ENCODE measurements around the gene PTGDR2.
A peak's percentile ranks its signal among the peaks of the same experiment; 100 is the strongest.

Gene PTGDR2

GRCh38 chr11:60874421-60875365 is 18.9 kb upstream of the PTGDR2 start:
- no peak overlapping the region for H3K27ac ChIP-seq (ENCODE audit: low read depth, low read length)

GRCh38 chr11:60873533-60873932 is 17.8 kb upstream of the PTGDR2 start:
- Histone ChIP-seq H3K9me3 (ENCODE audit: control insufficient read depth in 5 of 5, low read length in 5 of 5) (no peaks in the 10 kb centered on the region), H3K4me1 (ENCODE audit: control insufficient read depth in 5 of 5, insufficient read depth in 5 of 5, low read length in 5 of 5) (peaks cover 8 to 50% (median 46%) of the 10 kb centered on the region in 5 donors), H3K27ac (ENCODE audit: low read depth, low read length) (no peak overlapping the region), H3K36me3 (ENCODE audit: control insufficient read depth in 5 of 5, insufficient read depth in 5 of 5, low read length in 5 of 5) (no peaks in the 10 kb centered on the region), H3K9ac (ENCODE audit: low read length in 5 of 5) (no peak overlapping the region), H3K27me3 (ENCODE audit: control insufficient read depth in 5 of 5, insufficient read depth in 4 of 5, low read length in 5 of 5) (no peaks in the 10 kb centered on the region), H3K4me3 (ENCODE audit: low read depth in 1 of 5, low read length in 5 of 5) (peak overlapping the region in 2 of 5 donors; percentile 2 to 5)

More at GRCh38 chr11:60874421-60875365, 18.9 kb upstream of the PTGDR2 start:
- H3K4me3 ChIP-seq (ENCODE audit: low read depth in 1 of 5, low read length in 5 of 5) = no peak overlapping the region
- no peak overlapping the region for H3K9ac ChIP-seq (ENCODE audit: low read length in 5 of 5)
- H3K9me3 ChIP-seq (ENCODE audit: control insufficient read depth in 5 of 5, low read length in 5 of 5) = no peaks in the 10 kb centered on the region
- H3K36me3 ChIP-seq (ENCODE audit: control insufficient read depth in 5 of 5, insufficient read depth in 5 of 5, low read length in 5 of 5) = peaks cover 0 to under 1% (median 0%) of the 10 kb centered on the region in 5 donors
- peaks cover 8 to 59% (median 55%) of the 10 kb centered on the region in 5 donors for H3K4me1 ChIP-seq (ENCODE audit: control insufficient read depth in 5 of 5, insufficient read depth in 5 of 5, low read length in 5 of 5)
- H3K27me3 ChIP-seq (ENCODE audit: control insufficient read depth in 5 of 5, insufficient read depth in 4 of 5, low read length in 5 of 5) = no peaks in the 10 kb centered on the region

- Histone ChIP-seq H3K4me1 (ENCODE audit: control insufficient read depth in 5 of 5, insufficient read depth in 5 of 5, low read length in 5 of 5) (peaks cover 8 to 45% (median 42%) of the 10 kb centered on the region in 5 donors), H3K9ac (ENCODE audit: low read length in 5 of 5) (peak overlapping the region in 1 of 5 donors; percentile 9), H3K9me3 (ENCODE audit: control insufficient read depth in 5 of 5, low read length in 5 of 5) (no peaks in the 10 kb centered on the region), H3K36me3 (ENCODE audit: control insufficient read depth in 5 of 5, insufficient read depth in 5 of 5, low read length in 5 of 5) (no peaks in the 10 kb centered on the region), H3K27me3 (ENCODE audit: control insufficient read depth in 5 of 5, insufficient read depth in 4 of 5, low read length in 5 of 5) (no peaks in the 10 kb centered on the region), H3K27ac (ENCODE audit: low read depth, low read length) (peak overlapping the region; percentile 18), H3K4me3 (ENCODE audit: low read depth in 1 of 5, low read length in 5 of 5) (peak overlapping the region in 1 of 5 donors; percentile 2)
Observed at GRCh38 chr11:60872961-60873524, 17.3 kb upstream of the PTGDR2 start.

GRCh38 chr11:60872124-60872960 is 16.6 kb upstream of the PTGDR2 start:
- Histone ChIP-seq H3K4me3 (ENCODE audit: low read depth in 1 of 5, low read length in 5 of 5) (peak overlapping the region in 1 of 5 donors; percentile 34), H3K9ac (ENCODE audit: low read length in 5 of 5) (peak overlapping the region in 2 of 5 donors; percentile 9 to 12), H3K4me1 (ENCODE audit: control insufficient read depth in 5 of 5, insufficient read depth in 5 of 5, low read length in 5 of 5) (peaks cover 8 to 44% (median 42%) of the 10 kb centered on the region in 5 donors), H3K27me3 (ENCODE audit: control insufficient read depth in 5 of 5, insufficient read depth in 4 of 5, low read length in 5 of 5) (no peaks in the 10 kb centered on the region), H3K27ac (ENCODE audit: low read depth, low read length) (peak overlapping the region; percentile 46), H3K9me3 (ENCODE audit: control insufficient read depth in 5 of 5, low read length in 5 of 5) (no peaks in the 10 kb centered on the region), H3K36me3 (ENCODE audit: control insufficient read depth in 5 of 5, insufficient read depth in 5 of 5, low read length in 5 of 5) (no peaks in the 10 kb centered on the region)

GRCh38 chr11:60871378-60872061 is 15.8 kb upstream of the PTGDR2 start:
- peak overlapping the region in 2 of 5 donors; percentile 4 to 8 for H3K9ac ChIP-seq (ENCODE audit: low read length in 5 of 5)
- peaks cover 5 to 42% (median 40%) of the 10 kb centered on the region in 5 donors for H3K4me1 ChIP-seq (ENCODE audit: control insufficient read depth in 5 of 5, insufficient read depth in 5 of 5, low read length in 5 of 5)
- peak overlapping the region; percentile 46 for H3K27ac ChIP-seq (ENCODE audit: low read depth, low read length)
- H3K36me3 ChIP-seq (ENCODE audit: control insufficient read depth in 5 of 5, insufficient read depth in 5 of 5, low read length in 5 of 5) = no peaks in the 10 kb centered on the region
- H3K4me3 ChIP-seq (ENCODE audit: low read depth in 1 of 5, low read length in 5 of 5) = peak overlapping the region in 3 of 5 donors; percentile 6 to 34 (median 9)
- no peaks in the 10 kb centered on the region for H3K9me3 ChIP-seq (ENCODE audit: control insufficient read depth in 5 of 5, low read length in 5 of 5)
- no peaks in the 10 kb centered on the region for H3K27me3 ChIP-seq (ENCODE audit: control insufficient read depth in 5 of 5, insufficient read depth in 4 of 5, low read length in 5 of 5)

GRCh38 chr11:60870733-60871377 is 15.1 kb upstream of the PTGDR2 start:
- Histone ChIP-seq H3K27me3 (ENCODE audit: control insufficient read depth in 5 of 5, insufficient read depth in 4 of 5, low read length in 5 of 5) (no peaks in the 10 kb centered on the region), H3K4me1 (ENCODE audit: control insufficient read depth in 5 of 5, insufficient read depth in 5 of 5, low read length in 5 of 5) (peaks cover 5 to 42% (median 40%) of the 10 kb centered on the region in 5 donors), H3K36me3 (ENCODE audit: control insufficient read depth in 5 of 5, insufficient read depth in 5 of 5, low read length in 5 of 5) (no peaks in the 10 kb centered on the region), H3K27ac (ENCODE audit: low read depth, low read length) (no peak overlapping the region), H3K9ac (ENCODE audit: low read length in 5 of 5) (peak overlapping the region in 1 of 5 donors; percentile 4), H3K9me3 (ENCODE audit: control insufficient read depth in 5 of 5, low read length in 5 of 5) (no peaks in the 10 kb centered on the region), H3K4me3 (ENCODE audit: low read depth in 1 of 5, low read length in 5 of 5) (peak overlapping the region in 2 of 5 donors; percentile 6 to 9)

GRCh38 chr11:60870276-60870675 is 14.5 kb upstream of the PTGDR2 start:
- no peak overlapping the region for H3K27ac ChIP-seq (ENCODE audit: low read depth, low read length)
- no peak overlapping the region for H3K4me3 ChIP-seq (ENCODE audit: low read depth in 1 of 5, low read length in 5 of 5)
- no peak overlapping the region for H3K9ac ChIP-seq (ENCODE audit: low read length in 5 of 5)
- H3K4me1 ChIP-seq (ENCODE audit: control insufficient read depth in 5 of 5, insufficient read depth in 5 of 5, low read length in 5 of 5) = peaks cover 5 to 42% (median 40%) of the 10 kb centered on the region in 5 donors
- H3K9me3 ChIP-seq (ENCODE audit: control insufficient read depth in 5 of 5, low read length in 5 of 5) = no peaks in the 10 kb centered on the region
- no peaks in the 10 kb centered on the region for H3K36me3 ChIP-seq (ENCODE audit: control insufficient read depth in 5 of 5, insufficient read depth in 5 of 5, low read length in 5 of 5)
- H3K27me3 ChIP-seq (ENCODE audit: control insufficient read depth in 5 of 5, insufficient read depth in 4 of 5, low read length in 5 of 5) = no peaks in the 10 kb centered on the region

GRCh38 chr11:60869451-60869825 is 13.7 kb upstream of the PTGDR2 start:
- H3K27ac ChIP-seq (ENCODE audit: low read depth, low read length) = no peak overlapping the region
- peaks cover 5 to 38% (median 36%) of the 10 kb centered on the region in 5 donors for H3K4me1 ChIP-seq (ENCODE audit: control insufficient read depth in 5 of 5, insufficient read depth in 5 of 5, low read length in 5 of 5)

More at GRCh38 chr11:60869451-60869825, 13.7 kb upstream of the PTGDR2 start:
- H3K36me3 ChIP-seq (ENCODE audit: control insufficient read depth in 5 of 5, insufficient read depth in 5 of 5, low read length in 5 of 5) = no peaks in the 10 kb centered on the region
- no peak overlapping the region for H3K4me3 ChIP-seq (ENCODE audit: low read depth in 1 of 5, low read length in 5 of 5)
- H3K9ac ChIP-seq (ENCODE audit: low read length in 5 of 5) = no peak overlapping the region
- no peaks in the 10 kb centered on the region for H3K27me3 ChIP-seq (ENCODE audit: control insufficient read depth in 5 of 5, insufficient read depth in 4 of 5, low read length in 5 of 5)
- H3K9me3 ChIP-seq (ENCODE audit: control insufficient read depth in 5 of 5, low read length in 5 of 5) = no peaks in the 10 kb centered on the region

All from subcutaneous abdominal adipose tissue (tissue), 5 donors.